AG09319 (cell line): ENCODE measurements around the gene NFIX.
A peak's percentile ranks its signal among the peaks of the same experiment; 100 is the strongest.

Source experiments
- DNase-seq: peaks from one replicate; pipeline ENCODE4 v3.0.0-alpha.2; 2010; ENCODE audit warnings: low read depth; ENCODE audit errors: extremely low read depth
- TF ChIP-seq, protein P1 (sequence below): IDR thresholded peaks from 2 replicates; pipeline ENCODE4 v1.5.1; 2011; ENCODE audit warnings: low read depth, mild to moderate bottlenecking, inconsistent platforms, low read length, moderate library complexity

Gene NFIX

DNA sequence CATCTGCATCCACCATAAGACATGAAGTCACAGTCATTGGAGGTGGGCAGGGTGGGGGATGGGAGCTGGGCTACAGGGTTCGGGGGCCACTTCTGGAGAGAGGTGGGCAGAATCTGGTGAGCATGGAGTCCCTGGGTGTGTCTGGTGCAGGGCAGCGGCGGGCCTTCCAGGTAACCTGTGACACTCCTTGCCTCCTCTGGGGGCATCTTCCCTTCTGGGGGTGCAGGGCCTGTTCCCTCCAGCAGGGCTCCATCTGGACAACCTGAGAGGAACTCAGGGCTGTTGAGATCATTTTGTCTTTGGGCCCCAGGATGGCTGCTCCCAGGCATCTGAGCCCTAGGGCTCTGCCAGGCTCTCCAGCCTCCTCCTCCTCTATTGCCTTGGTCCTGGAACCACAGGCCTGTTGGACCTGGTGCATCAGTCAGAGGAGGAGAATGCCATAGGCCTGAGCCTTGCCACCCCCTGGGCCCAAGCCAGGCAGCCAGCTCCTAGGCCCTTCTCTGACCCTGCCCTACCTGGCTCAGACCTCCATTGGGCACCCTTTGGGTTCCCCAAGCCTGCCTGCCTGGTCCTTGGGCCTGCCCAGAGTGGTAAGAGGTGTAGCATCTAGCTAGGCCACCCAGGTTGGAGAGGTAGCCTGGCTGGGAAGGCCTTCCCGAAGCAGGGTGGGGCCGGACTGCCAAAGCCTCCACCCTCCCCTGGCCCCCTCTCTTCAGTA lies 94.0 kb downstream of the NFIX start:
- TF ChIP-seq, protein P1, sequence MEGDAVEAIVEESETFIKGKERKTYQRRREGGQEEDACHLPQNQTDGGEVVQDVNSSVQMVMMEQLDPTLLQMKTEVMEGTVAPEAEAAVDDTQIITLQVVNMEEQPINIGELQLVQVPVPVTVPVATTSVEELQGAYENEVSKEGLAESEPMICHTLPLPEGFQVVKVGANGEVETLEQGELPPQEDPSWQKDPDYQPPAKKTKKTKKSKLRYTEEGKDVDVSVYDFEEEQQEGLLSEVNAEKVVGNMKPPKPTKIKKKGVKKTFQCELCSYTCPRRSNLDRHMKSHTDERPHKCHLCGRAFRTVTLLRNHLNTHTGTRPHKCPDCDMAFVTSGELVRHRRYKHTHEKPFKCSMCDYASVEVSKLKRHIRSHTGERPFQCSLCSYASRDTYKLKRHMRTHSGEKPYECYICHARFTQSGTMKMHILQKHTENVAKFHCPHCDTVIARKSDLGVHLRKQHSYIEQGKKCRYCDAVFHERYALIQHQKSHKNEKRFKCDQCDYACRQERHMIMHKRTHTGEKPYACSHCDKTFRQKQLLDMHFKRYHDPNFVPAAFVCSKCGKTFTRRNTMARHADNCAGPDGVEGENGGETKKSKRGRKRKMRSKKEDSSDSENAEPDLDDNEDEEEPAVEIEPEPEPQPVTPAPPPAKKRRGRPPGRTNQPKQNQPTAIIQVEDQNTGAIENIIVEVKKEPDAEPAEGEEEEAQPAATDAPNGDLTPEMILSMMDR: peak; percentile 29
- DNase-seq: no peak

DNA sequence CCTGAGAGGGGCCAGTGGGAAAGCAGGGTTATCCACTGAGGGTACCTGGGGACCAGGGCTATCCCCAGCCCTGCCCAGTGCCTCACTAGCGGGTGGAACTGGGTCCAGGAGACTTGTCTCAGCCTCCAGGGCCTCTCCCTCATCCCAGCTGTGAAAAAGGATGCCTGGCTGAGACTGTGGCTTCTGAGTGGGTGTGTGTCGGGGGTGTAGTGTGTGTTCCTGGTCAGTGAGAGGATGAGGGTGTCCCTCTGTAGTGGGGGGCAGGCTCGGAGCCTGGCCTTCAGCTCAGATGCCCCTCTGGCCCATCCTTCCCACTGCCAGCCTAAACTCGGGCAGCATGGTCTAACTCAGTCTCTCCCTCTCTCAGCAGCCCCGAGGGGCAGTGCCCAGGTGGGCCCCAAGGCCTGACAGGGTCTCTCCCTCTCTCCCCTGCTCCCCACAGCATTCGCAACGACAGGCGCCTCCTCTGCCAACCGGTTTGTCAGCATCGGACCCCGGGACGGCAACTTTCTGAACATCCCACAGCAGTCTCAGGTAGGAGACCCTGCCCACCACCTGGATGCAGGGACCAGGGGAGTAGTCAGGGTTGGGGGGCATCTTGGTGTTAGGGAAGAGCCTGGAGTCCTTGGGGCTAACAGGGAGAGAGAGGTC lies 94.7 kb downstream of the NFIX start:
- TF ChIP-seq, protein P1: no peak
- DNase-seq: no peak

DNA sequence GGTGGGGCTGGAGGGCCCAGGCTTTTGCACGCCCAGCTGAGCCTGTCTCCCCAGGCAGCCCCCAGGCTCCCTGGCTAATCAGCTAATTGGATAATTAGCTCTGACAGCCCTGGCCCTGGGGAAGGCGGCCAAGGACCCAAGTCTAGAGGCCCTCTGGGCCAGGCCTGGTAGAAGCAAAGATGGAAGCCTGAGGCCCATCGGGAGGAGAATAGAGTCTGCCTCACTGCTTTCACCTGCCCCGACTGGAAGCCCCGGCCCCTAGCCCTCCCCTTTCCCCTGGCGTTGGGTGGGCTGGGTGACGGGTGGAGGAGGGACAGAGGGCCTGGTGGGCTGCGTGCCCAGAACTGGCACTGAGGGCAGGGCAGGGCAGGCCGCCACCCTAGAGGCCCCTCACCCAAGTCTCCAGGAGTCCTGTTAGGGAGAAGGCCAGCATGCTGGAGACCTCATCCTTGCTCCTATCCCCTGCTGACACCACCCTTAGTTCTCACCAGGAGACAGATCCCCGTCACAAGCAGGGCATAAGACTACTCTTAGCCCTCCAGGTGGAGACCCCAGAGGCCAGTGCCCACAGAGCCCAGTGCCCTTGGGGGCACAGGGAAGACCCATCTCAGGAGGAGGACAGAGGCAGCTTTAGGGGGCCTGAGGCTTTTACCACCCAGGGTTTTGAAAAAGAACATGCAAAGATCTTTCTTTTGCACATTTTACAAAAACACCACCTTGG lies 95.4 kb downstream of the NFIX start:
- TF ChIP-seq, protein P1: no peak
- no peak for DNase-seq

DNA sequence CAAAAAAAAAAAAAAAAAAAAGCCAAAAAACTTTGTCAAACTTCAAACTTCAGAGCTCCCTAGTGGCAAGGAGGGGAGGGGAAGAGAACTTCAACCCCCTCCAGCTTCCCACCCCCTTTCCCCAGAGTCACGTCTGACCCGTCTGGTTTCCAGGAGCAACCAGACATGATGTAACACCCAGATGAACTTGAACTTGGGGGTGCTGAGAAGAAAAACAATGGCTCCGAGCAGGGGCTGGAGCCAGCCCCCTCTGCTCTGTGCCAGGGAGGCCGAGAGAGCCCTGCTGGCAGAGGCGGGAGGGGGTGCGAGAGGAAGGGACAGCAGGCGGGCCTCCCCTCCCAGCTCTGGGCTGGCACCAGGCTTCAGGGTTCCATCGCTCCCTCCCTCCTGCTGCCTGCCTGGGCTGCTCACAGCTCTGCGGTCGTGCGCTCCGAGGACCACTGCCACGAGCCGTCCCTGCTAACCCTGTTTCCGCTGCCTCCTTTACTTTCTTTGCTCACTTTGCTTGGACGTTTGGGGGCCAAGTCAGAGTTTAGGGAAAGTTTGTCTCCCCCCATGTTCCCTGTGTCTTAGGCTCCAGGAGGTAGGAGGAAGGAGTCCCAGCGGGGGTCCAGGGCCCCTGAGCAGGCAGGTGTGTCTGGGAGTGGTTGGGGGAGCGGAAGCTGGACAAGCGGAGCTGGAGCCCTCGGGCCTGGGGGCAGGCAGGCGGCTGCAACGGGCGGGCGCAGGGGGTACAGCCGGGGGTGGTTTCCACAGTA lies 96.3 kb downstream of the NFIX start:
- peak; percentile 65 for DNase-seq
- TF ChIP-seq, protein P1: peak; percentile 8; the same call in 1 of the 2 replicates

DNA sequence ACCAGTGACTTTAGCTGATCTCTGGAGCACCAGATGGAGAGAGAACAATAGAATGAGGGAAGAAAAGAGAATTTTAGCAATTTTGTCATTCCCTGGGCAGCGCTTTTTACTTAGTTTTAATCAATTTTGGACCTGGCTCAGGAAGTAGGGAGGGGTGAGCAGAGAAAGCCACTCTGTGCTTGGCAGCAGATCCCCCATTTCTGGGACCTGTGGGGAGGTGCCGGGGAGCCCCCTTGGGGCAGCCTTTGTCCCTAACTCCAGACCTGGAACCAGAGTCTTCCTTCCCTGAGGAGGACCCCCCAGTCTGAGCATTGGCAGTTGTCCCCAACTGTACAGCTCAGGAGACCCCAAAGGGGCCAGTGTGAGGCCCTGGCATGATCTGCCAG lies 96.9 kb downstream of the NFIX start:
- DNase-seq: no peak
- TF ChIP-seq, protein P1: no peak

DNA sequence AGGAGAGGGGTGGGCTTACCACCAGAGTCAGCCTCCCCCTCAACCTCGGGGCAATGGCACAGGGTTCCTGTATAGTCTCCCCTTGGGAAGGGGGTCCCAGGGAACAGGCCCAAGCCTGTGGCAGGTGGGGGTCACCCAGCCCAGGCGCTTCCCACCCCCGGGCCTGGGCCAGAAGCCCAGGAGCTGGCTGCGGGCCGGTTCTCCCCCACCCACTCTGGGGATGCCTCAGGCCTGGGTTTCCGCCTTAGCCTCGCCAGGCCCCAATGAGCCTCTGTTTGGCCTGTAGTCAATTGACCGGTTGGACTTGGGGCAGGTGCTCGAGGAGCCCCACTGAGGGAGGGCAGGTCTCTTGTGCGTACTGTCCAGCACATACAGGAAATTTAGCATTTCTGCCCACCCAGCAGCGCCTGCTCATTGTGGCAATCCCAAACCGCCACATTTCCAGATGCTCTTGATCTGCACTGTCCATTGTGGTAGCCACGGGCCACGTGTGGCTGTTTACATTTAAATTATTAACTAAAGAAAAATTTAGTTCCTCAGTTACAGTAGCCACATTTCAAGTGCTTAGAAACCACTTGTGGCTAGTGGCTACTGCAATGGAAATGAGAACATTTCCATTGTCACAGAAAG lies 97.4 kb downstream of the NFIX start:
- DNase-seq: no peak
- TF ChIP-seq, protein P1: no peak
